HepG2 (cell line): ENCODE measurements around the gene CHCHD3. TPM values are rescaled to one million over a fixed set of nuclear protein-coding genes. Genes with fewer than 3 reads are reported as not detected.

Experiments
- ATAD3A ChIP-seq: sonication (generic); formaldehyde crosslinking; IDR thresholded peaks from 2 replicates; pipeline ENCODE4 v1.4.0; 2020; ENCODE audit warnings: missing genetic modification reagents
- ATF7-NPFF ChIP-seq: sonication (generic); formaldehyde crosslinking; IDR thresholded peaks from 2 replicates; pipeline ENCODE4 v1.8.1; 2023; ENCODE audit warnings: mild to moderate bottlenecking, low read depth, missing genetic modification reagents, moderate library complexity
- FOSL1 ChIP-seq: sonication (generic); formaldehyde crosslinking; IDR thresholded peaks from 2 replicates; pipeline ENCODE4 v1.9.0; 2021; ENCODE audit warnings: missing genetic modification reagents, borderline replicate concordance
- HNRNPH1 ChIP-seq: fragments of 200-400 bp; formaldehyde crosslinking; optimal IDR thresholded peaks from 2 replicates; pipeline ENCODE3; 2017; ENCODE audit warnings: mild to moderate bottlenecking, low read depth, low read length
- HNRNPL ChIP-seq: fragments of 200-400 bp; formaldehyde crosslinking; IDR thresholded peaks from 2 replicates; pipeline ENCODE4 v1.6.1; 2017; ENCODE audit warnings: mild to moderate bottlenecking, low read depth, low read length
- KDM1A ChIP-seq: IDR thresholded peaks from 2 replicates; pipeline ENCODE4 v1.6.1; 2016; ENCODE audit warnings: missing compliant biosample characterization
- KLF12 ChIP-seq: sonication (generic); formaldehyde crosslinking; IDR thresholded peaks from 2 replicates; pipeline ENCODE4 v1.4.0; 2020; ENCODE audit warnings: missing genetic modification reagents, borderline replicate concordance
- NFKBIZ ChIP-seq: IDR thresholded peaks from 2 replicates; pipeline ENCODE4 v1.6.1; 2018; ENCODE audit warnings: missing genetic modification reagents, missing compliant biosample characterization
- ONECUT2 ChIP-seq: sonication (generic); formaldehyde crosslinking; IDR thresholded peaks from 2 replicates; pipeline ENCODE4 v1.4.0; 2020; ENCODE audit warnings: missing genetic modification reagents
- POLR2AphosphoS5 ChIP-seq: IDR thresholded peaks from 2 replicates; pipeline ENCODE4 v1.6.1; 2012; ENCODE audit warnings: low read depth, low read length
- YY1 ChIP-seq: IDR thresholded peaks from 2 replicates; pipeline ENCODE4 v1.6.1; 2011; ENCODE audit warnings: low read length, low read depth, moderate library complexity, mild to moderate bottlenecking; ENCODE audit not compliant: insufficient read depth, insufficient replicate concordance
- ZC3H13 ChIP-seq: sonication (generic); formaldehyde crosslinking; IDR thresholded peaks from 2 replicates; pipeline ENCODE4 v1.8.1; 2023; ENCODE audit warnings: mild to moderate bottlenecking, missing genetic modification reagents, moderate library complexity
- ZFP36 ChIP-seq: fragments of 150-350 bp; IDR thresholded peaks from 2 replicates; pipeline ENCODE4 v1.6.1; 2018; ENCODE audit warnings: borderline replicate concordance, low read length, low read depth; ENCODE audit not compliant: partially characterized antibody
- ZNF251 ChIP-seq: sonication (generic); formaldehyde crosslinking; IDR thresholded peaks from 2 replicates; pipeline ENCODE4 v1.9.0; 2021; ENCODE audit warnings: mild to moderate bottlenecking, missing genetic modification reagents
- ZNF619 ChIP-seq: sonication (generic); formaldehyde crosslinking; IDR thresholded peaks from 2 replicates; pipeline ENCODE4 v1.4.0; 2020; ENCODE audit warnings: mild to moderate bottlenecking, missing genetic modification reagents
- polyA plus RNA-seq, 8 experiments: library from polyadenylated mRNA; depleted of rRNA in 3 of 8; stranded (reverse) in 7 of 8; unstranded in 1 of 8; fragments of >200 nt; fragmentation: Illumina TruSeq in 4 of 8; extraction: Trizol in 4 of 8; gene quantifications; 2 replicates each; pipeline versions ENCODE4 v1.2.1 to v1.2.3, GENCODE V29; 2011 to 2016; ENCODE audit warnings: low read depth in 4 of 8, missing spikeins in 1 of 8, mixed read lengths in 1 of 8; ENCODE audit not compliant: insufficient read depth in 1 of 8
- total RNA-seq, 5 experiments: library from RNA; depleted of rRNA; stranded (reverse); fragments of >200 nt; fragmentation: Illumina TruSeq; extraction: Trizol; gene quantifications; 2 replicates each; pipeline ENCODE4 v1.2.3, GENCODE V29; 2016; ENCODE audit warnings: low read depth in 1 of 5
- TF ChIP-seq, protein P1 (sequence below): sonication (generic); formaldehyde crosslinking; IDR thresholded peaks from 2 replicates; pipeline ENCODE4 v1.5.0; 2020; ENCODE audit warnings: mild to moderate bottlenecking, missing genetic modification reagents, borderline replicate concordance
- TF ChIP-seq, protein P2 (sequence below): sonication (generic); formaldehyde crosslinking; IDR thresholded peaks from 2 replicates; pipeline ENCODE4 v1.4.0; 2020; ENCODE audit warnings: missing genetic modification reagents
- TF ChIP-seq, protein P3 (sequence below), 2 experiments: fragments of 450-650 bp in 1 of 2; sonication (generic) in 1 of 2; formaldehyde crosslinking; IDR thresholded peaks; 2 replicates each; pipeline versions ENCODE4 v1.5.0 to v1.8.0; 2020 to 2022; ENCODE audit warnings: mild to moderate bottlenecking in 1 of 2, missing genetic modification reagents in 1 of 2
- TF ChIP-seq, protein P4 (sequence below): sonication (generic); formaldehyde crosslinking; IDR thresholded peaks from 2 replicates; pipeline ENCODE4 v1.5.0; 2020; ENCODE audit warnings: missing genetic modification reagents, mild to moderate bottlenecking, borderline replicate concordance

Gene CHCHD3
- total and polyA plus RNA-seq, 2 of the 13 experiments (the other 11 are each of a cell fraction or from before 2014, with no cell fraction given) = 32.7 to 86.8 TPM

DNA sequence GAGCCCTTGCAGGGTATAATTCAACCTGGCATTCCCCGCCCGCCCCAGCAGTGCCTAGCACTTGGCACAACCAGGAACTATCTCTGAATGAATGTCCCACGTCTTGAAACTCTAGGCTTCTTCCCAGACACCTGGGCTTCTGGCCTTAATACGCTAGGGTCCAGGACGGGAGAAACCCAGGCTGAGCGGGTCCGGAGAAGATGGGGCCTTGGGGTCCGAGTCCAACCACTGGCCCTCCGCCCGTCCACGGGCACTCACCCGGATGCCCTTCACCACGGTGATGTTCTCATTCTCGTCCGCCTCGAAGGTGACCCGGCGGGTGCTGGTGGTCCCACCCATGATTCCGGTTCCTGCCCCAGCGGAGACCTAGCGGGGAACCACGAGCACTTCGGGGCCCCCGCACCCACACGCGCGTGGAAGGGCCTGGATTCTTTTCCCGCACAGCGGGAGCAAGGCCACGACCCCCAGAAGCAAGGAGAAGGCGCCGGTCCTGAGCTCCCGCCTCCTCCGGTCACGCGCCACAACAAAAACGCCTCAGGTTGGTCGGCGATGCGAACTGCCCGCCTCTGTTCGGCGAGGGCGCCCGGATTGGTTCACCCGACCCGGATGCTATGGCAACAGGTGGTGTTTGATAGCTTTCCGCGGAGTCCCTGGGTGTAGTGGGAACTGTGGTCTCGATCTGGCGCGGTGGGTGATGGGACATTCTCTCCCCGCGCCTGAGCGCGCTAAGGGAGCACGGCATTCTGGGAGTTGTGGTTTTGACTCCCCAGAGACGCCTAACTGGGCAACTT, at the start of gene CHCHD3 (continued):
- TF ChIP-seq, protein P1, sequence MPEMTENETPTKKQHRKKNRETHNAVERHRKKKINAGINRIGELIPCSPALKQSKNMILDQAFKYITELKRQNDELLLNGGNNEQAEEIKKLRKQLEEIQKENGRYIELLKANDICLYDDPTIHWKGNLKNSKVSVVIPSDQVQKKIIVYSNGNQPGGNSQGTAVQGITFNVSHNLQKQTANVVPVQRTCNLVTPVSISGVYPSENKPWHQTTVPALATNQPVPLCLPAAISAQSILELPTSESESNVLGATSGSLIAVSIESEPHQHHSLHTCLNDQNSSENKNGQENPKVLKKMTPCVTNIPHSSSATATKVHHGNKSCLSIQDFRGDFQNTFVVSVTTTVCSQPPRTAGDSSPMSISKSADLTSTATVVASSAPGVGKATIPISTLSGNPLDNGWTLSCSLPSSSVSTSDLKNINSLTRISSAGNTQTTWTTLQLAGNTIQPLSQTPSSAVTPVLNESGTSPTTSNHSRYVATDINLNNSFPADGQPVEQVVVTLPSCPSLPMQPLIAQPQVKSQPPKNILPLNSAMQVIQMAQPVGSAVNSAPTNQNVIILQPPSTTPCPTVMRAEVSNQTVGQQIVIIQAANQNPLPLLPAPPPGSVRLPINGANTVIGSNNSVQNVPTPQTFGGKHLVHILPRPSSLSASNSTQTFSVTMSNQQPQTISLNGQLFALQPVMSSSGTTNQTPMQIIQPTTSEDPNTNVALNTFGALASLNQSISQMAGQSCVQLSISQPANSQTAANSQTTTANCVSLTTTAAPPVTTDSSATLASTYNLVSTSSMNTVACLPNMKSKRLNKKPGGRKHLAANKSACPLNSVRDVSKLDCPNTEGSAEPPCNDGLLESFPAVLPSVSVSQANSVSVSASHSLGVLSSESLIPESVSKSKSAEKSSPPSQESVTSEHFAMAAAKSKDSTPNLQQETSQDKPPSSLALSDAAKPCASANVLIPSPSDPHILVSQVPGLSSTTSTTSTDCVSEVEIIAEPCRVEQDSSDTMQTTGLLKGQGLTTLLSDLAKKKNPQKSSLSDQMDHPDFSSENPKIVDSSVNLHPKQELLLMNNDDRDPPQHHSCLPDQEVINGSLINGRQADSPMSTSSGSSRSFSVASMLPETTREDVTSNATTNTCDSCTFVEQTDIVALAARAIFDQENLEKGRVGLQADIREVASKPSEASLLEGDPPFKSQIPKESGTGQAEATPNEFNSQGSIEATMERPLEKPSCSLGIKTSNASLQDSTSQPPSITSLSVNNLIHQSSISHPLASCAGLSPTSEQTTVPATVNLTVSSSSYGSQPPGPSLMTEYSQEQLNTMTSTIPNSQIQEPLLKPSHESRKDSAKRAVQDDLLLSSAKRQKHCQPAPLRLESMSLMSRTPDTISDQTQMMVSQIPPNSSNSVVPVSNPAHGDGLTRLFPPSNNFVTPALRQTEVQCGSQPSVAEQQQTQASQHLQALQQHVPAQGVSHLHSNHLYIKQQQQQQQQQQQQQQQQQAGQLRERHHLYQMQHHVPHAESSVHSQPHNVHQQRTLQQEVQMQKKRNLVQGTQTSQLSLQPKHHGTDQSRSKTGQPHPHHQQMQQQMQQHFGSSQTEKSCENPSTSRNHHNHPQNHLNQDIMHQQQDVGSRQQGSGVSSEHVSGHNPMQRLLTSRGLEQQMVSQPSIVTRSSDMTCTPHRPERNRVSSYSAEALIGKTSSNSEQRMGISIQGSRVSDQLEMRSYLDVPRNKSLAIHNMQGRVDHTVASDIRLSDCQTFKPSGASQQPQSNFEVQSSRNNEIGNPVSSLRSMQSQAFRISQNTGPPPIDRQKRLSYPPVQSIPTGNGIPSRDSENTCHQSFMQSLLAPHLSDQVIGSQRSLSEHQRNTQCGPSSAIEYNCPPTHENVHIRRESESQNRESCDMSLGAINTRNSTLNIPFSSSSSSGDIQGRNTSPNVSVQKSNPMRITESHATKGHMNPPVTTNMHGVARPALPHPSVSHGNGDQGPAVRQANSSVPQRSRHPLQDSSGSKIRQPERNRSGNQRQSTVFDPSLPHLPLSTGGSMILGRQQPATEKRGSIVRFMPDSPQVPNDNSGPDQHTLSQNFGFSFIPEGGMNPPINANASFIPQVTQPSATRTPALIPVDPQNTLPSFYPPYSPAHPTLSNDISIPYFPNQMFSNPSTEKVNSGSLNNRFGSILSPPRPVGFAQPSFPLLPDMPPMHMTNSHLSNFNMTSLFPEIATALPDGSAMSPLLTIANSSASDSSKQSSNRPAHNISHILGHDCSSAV (CRISPR knock-in tag) = no peak
- TF ChIP-seq ATAD3A (no peak), KDM1A (no peak), ZNF619 (CRISPR knock-in tag) (no peak), ZFP36 (no peak), POLR2AphosphoS5 (peak; percentile 77), KLF12 (CRISPR knock-in tag) (no peak), NFKBIZ (CRISPR knock-in tag) (no peak; the same call in 1 of the 2 replicates), FOSL1 (no peak), ATF7-NPFF (peak; percentile 34; the same call in 1 of the 2 replicates), HNRNPL (peak; percentile 89), HNRNPH1 (no peak), YY1 (peak; percentile 68), ZNF251 (no peak), ONECUT2 (CRISPR knock-in tag) (no peak), ZC3H13 (CRISPR knock-in tag) (no peak)
- TF ChIP-seq, protein P2, sequence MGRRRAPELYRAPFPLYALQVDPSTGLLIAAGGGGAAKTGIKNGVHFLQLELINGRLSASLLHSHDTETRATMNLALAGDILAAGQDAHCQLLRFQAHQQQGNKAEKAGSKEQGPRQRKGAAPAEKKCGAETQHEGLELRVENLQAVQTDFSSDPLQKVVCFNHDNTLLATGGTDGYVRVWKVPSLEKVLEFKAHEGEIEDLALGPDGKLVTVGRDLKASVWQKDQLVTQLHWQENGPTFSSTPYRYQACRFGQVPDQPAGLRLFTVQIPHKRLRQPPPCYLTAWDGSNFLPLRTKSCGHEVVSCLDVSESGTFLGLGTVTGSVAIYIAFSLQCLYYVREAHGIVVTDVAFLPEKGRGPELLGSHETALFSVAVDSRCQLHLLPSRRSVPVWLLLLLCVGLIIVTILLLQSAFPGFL (CRISPR knock-in tag) = no peak
- TF ChIP-seq, protein P3, sequence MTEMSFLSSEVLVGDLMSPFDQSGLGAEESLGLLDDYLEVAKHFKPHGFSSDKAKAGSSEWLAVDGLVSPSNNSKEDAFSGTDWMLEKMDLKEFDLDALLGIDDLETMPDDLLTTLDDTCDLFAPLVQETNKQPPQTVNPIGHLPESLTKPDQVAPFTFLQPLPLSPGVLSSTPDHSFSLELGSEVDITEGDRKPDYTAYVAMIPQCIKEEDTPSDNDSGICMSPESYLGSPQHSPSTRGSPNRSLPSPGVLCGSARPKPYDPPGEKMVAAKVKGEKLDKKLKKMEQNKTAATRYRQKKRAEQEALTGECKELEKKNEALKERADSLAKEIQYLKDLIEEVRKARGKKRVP (CRISPR knock-in tag; IDR thresholded peaks at IDR 0.05) = 0 out of 4 replicates have a peak, but pooled peaks of 1 of the 2 experiments have one; percentile 1
- TF ChIP-seq, protein P4, sequence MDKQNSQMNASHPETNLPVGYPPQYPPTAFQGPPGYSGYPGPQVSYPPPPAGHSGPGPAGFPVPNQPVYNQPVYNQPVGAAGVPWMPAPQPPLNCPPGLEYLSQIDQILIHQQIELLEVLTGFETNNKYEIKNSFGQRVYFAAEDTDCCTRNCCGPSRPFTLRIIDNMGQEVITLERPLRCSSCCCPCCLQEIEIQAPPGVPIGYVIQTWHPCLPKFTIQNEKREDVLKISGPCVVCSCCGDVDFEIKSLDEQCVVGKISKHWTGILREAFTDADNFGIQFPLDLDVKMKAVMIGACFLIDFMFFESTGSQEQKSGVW = no peak
